GM12878 (cell line): ENCODE measurements around the gene SSBP4. TPM values are rescaled to one million over a fixed set of nuclear protein-coding genes. Genes with fewer than 3 reads are reported as not detected.

ENCODE experiments used
- ATAC-seq: fragments of 200-7000 bp; cut with Tn5 transposase; 3 replicates; pipeline ENCODE4 v1.9.1; 2020; ENCODE audit warnings: mild to moderate bottlenecking, moderate library complexity
- BruUV-seq: library from RNA; stranded (reverse); fragments of 400-500 nt; replicated peaks from 2 replicates; lab custom pipeline; 2021; lab: Mats Ljungman, UMichigan
- CTCF ChIA-PET: fragments of 300-600 bp; sonication (Branson Sonifier 250); formaldehyde crosslinking; extraction: SDS; loops from one replicate; lab custom pipeline; 2021; ENCODE audit warnings: inconsistent platforms; lab: Yijun Ruan, JAX
- POLR2A ChIA-PET: fragments of 350-600 bp; formaldehyde crosslinking; extraction: SDS; loops from one replicate; lab custom pipeline; 2021; ENCODE audit warnings: inconsistent platforms; lab: Charles Lee
- RAD21 ChIA-PET: fragments of 300-600 bp; sonication (Branson Sonifier 250); formaldehyde crosslinking; loops from one replicate; lab custom pipeline; 2023; ENCODE audit warnings: antibody characterized with exemption; ENCODE audit not compliant: unreplicated experiment; lab: Charles Lee
- SMC1A ChIA-PET: fragments of 300-600 bp; sonication (Branson Sonifier 250); formaldehyde crosslinking; loops from one replicate; lab custom pipeline; 2023; ENCODE audit not compliant: unreplicated experiment, uncharacterized antibody; lab: Charles Lee
- DNase-seq: peaks from one replicate; pipeline ENCODE4 v3.0.0-alpha.2; 2011; ENCODE audit warnings: low read depth, low spot score
- FAIRE-seq: peaks from 3 replicates; lab custom pipeline; 2011; peaks lifted over from hg19 to GRCh38; lab: Jason Lieb, UNC
- H2AFZ ChIP-seq: 2 replicates; pipeline ENCODE4 v1.6.0; 2011; ENCODE audit warnings: low read depth, low read length, control low read depth; ENCODE audit not compliant: control insufficient read depth
- H3K27ac ChIP-seq: 2 replicates; pipeline ENCODE4 v1.5.1; 2011; ENCODE audit warnings: control low read depth; ENCODE audit not compliant: control insufficient read depth, insufficient read depth
- H3K27me3 ChIP-seq, 2 experiments: replicated peaks in 1 of 2; 2 replicates each; pipeline versions ENCODE4 v1.6.0 to v1.6.1; 2011; ENCODE audit warnings: low read length in 1 of 2; ENCODE audit not compliant: control insufficient read depth in 2 of 2, insufficient read depth in 2 of 2
- H3K36me3 ChIP-seq, 2 experiments: 2 replicates each; pipeline ENCODE4 v1.5.1; 2011; ENCODE audit warnings: low read length in 1 of 2; ENCODE audit not compliant: control insufficient read depth in 2 of 2, insufficient read depth in 2 of 2
- H3K4me1 ChIP-seq: 2 replicates; pipeline ENCODE4 v1.6.1; 2011; ENCODE audit warnings: mild to moderate bottlenecking, low read length, moderate library complexity, mixed read lengths; ENCODE audit not compliant: control insufficient read depth, insufficient read depth
- H3K4me2 ChIP-seq: 2 replicates; pipeline ENCODE4 v1.6.0; 2011; ENCODE audit warnings: control low read depth; ENCODE audit not compliant: control insufficient read depth, insufficient read depth
- H3K4me3 ChIP-seq: fragments of 200-600 bp; sonication (generic); 2 replicates; pipeline ENCODE4 v1.5.1; 2016
- H3K79me2 ChIP-seq: 2 replicates; pipeline ENCODE4 v1.6.0; 2011; ENCODE audit warnings: low read length; ENCODE audit not compliant: control insufficient read depth, insufficient read depth
- H3K9ac ChIP-seq: 2 replicates; pipeline ENCODE4 v1.8.0; 2011; ENCODE audit warnings: low read length, control low read depth, mixed read lengths; ENCODE audit not compliant: control insufficient read depth, insufficient read depth
- H3K9me3 ChIP-seq: replicated peaks from 3 replicates; pipeline ENCODE4 v1.5.1; 2011; ENCODE audit warnings: mild to moderate bottlenecking, low read length; ENCODE audit not compliant: control insufficient read depth, insufficient read depth
- H4K20me1 ChIP-seq: 2 replicates; pipeline ENCODE4 v1.6.0; 2011; ENCODE audit not compliant: control insufficient read depth, insufficient read depth
- ATF2 ChIP-seq: IDR thresholded peaks from 2 replicates; pipeline ENCODE4 v1.6.1; 2012; ENCODE audit warnings: low read length, inconsistent platforms
- BMI1 ChIP-seq: fragments of 450-650 bp; IDR thresholded peaks from 2 replicates; pipeline ENCODE4 v1.6.1; 2016; ENCODE audit warnings: mild to moderate bottlenecking, moderate library complexity, borderline replicate concordance
- MEF2B ChIP-seq: fragments of 450-650 bp; IDR thresholded peaks from 2 replicates; pipeline ENCODE4 v1.6.1; 2018; ENCODE audit warnings: mild to moderate bottlenecking, moderate library complexity; ENCODE audit not compliant: partially characterized antibody, poor library complexity, severe bottlenecking
- SIN3A ChIP-seq: IDR thresholded peaks from 2 replicates; pipeline ENCODE4 v1.6.1; 2012; ENCODE audit warnings: low read depth, low read length, improper control_type of control experiment
- YBX1 ChIP-seq: fragments of 450-650 bp; IDR thresholded peaks from 2 replicates; pipeline ENCODE4 v1.6.1; 2016; ENCODE audit warnings: antibody characterized with exemption
- ZNF24 ChIP-seq: fragments of 450-650 bp; IDR thresholded peaks from 2 replicates; pipeline ENCODE4 v1.6.1; 2017; ENCODE audit warnings: antibody characterized with exemption, mild to moderate bottlenecking
- ZNF592 ChIP-seq: fragments of 450-650 bp; IDR thresholded peaks from 2 replicates; pipeline ENCODE4 v1.6.1; 2017; ENCODE audit warnings: mild to moderate bottlenecking, moderate library complexity
- WGBS: methylation state at CpG from one replicate; pipeline ENCODE4 v1.1.6; 2016; ENCODE audit warnings: low lambda C conversion rate; ENCODE audit not compliant: insufficient replicate concordance, insufficient coverage; ENCODE audit errors: missing lambda C conversion rate; 5-methylcytosine and 5-hydroxymethylcytosine counted together
- in situ Hi-C: fragments of 300-500 bp; cut with MboI; formaldehyde crosslinking; loops from 9 replicates; pipeline ENCODE4 v1.14.3; 2018; ENCODE audit warnings: mixed read lengths
- intact Hi-C: fragments of 100-400 bp; cut with micrococcal nuclease; formaldehyde crosslinking; loops from one replicate; pipeline ENCODE4 v1.14.2; 2022; ENCODE audit not compliant: unreplicated experiment
- polyA plus RNA-seq, 11 experiments: library from polyadenylated mRNA; depleted of rRNA in 4 of 11; unstranded in 6 of 11; stranded (reverse) in 5 of 11; fragments of >200 nt; fragmentation: Nextera tagmentation in 4 of 11; fragmentation: Illumina TruSeq in 1 of 11; extraction: Ambion mirVana in 4 of 11; extraction: Trizol in 1 of 11; gene quantifications; 1 replicate in 1 of 11; 2 replicates in 10 of 11; pipeline versions ENCODE4 v1.2.1 to v1.2.3, GENCODE V29; 2011 to 2016; ENCODE audit warnings: inconsistent platforms in 2 of 11, missing spikeins in 2 of 11, low read depth in 1 of 11
- total RNA-seq, 4 experiments: library from RNA; depleted of rRNA in 3 of 4; stranded (reverse); fragments of >200 nt in 3 of 4; fragmentation: Illumina TruSeq in 1 of 4; extraction: Trizol in 1 of 4; gene quantifications; 2 replicates each; pipeline versions ENCODE4 v1.2.1 to v1.2.3, GENCODE V29; 2013 to 2021
- TF ChIP-seq, protein P1 (sequence below): IDR thresholded peaks from 2 replicates; pipeline ENCODE4 v1.6.1; 2011; ENCODE audit warnings: borderline replicate concordance, low read depth, mild to moderate bottlenecking, moderate library complexity, low read length; ENCODE audit not compliant: insufficient read depth, poor library complexity, severe bottlenecking
- TF ChIP-seq, protein P2 (sequence below): fragments of 450-650 bp; IDR thresholded peaks from 2 replicates; pipeline ENCODE4 v1.6.1; 2014; ENCODE audit warnings: mild to moderate bottlenecking

Gene SSBP4
- total and polyA plus RNA-seq, 10 of the 15 experiments (the other 5 are each of a cell fraction or from before 2014, with no cell fraction given), result 0.37 to 150 (median 38.9) TPM

DNA sequence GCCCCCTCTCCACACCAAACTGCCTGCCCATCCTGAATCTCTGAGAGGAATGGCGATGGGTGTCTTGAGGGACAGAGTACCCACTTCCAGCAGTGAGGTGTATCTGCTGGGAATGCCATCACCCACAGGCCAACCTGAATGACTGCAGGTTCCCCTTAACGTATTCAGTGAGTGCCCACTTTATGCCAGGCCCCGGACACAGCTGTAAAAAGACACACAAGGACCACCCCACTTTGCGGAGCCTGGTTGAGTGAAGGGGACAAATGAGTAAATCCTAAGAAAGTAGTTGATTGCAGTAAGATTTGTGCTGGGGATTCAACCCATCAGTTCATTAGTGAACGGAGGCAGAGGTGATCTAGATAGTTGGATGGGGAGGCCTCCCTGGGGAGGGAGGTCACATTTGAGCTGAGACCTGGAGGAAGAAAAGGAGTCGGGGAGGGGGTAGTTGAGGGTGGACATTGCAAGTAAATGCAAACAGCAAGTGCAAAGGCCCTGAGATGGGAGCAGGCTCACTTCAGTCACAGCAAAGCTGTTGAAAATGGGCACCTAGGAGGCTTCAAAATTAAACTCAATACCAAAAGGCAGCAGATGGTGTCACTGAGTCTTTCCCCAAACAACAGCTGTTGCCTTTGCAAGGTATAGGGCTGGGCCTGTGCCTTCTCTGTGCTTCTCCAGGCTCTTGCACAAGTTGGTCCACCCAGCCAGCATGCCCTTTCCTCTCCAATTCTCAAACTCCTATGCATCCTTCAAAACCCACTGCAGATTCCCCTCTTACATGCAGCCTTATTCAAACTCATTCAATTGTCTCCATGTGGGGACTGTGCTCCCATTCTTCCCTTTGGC lies 28.9 kb upstream of the SSBP4 start (continued):
- TF ChIP-seq, protein P1, sequence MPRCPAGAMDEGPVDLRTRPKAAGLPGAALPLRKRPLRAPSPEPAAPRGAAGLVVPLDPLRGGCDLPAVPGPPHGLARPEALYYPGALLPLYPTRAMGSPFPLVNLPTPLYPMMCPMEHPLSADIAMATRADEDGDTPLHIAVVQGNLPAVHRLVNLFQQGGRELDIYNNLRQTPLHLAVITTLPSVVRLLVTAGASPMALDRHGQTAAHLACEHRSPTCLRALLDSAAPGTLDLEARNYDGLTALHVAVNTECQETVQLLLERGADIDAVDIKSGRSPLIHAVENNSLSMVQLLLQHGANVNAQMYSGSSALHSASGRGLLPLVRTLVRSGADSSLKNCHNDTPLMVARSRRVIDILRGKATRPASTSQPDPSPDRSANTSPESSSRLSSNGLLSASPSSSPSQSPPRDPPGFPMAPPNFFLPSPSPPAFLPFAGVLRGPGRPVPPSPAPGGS, result no peak
- TF ChIP-seq BMI1 (no peak), MEF2B (no peak)

GRCh38 chr19:18391509-18392075 lies 27.6 kb upstream of the SSBP4 start:
- CTCF ChIA-PET, result interaction anchor here (1.7 to 9.4 kb wide), 6 partner anchors 8 to 112 kb away, joined by 7 to 144 read pairs (median 47); partner anchors contain the start of gene LRRC25
- no peak for FAIRE-seq
- no peak for TF ChIP-seq ATF2
- no peak for TF ChIP-seq ZNF24
- TF ChIP-seq, protein P2, sequence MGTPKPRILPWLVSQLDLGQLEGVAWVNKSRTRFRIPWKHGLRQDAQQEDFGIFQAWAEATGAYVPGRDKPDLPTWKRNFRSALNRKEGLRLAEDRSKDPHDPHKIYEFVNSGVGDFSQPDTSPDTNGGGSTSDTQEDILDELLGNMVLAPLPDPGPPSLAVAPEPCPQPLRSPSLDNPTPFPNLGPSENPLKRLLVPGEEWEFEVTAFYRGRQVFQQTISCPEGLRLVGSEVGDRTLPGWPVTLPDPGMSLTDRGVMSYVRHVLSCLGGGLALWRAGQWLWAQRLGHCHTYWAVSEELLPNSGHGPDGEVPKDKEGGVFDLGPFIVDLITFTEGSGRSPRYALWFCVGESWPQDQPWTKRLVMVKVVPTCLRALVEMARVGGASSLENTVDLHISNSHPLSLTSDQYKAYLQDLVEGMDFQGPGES, result no peak
- no peak for TF ChIP-seq ZNF592
- TF ChIP-seq YBX1, result no peak
- no peak for TF ChIP-seq SIN3A

More at GRCh38 chr19:18391509-18392075, 27.6 kb upstream of the SSBP4 start:
- H3K4me1 ChIP-seq, result peaks cover 24% of the 10 kb centered on the region
- no peaks in the 10 kb centered on the region; the same call in 2 of the 3 replicates for H3K9me3 ChIP-seq
- BruUV-seq, result no TSS peak
- no peaks in the 10 kb centered on the region for H4K20me1 ChIP-seq
- H3K4me3 ChIP-seq, result no peak overlapping the region
- WGBS, result 82% methylated on average over 6 of the region's 9 CpGs
- DNase-seq, result no peak
- RAD21 ChIA-PET, result interaction anchor here (1.9 to 5.5 kb wide), 3 partner anchors 10 to 25 kb away, joined by 4 to 63 read pairs (median 9); no protein-coding TSS in a partner anchor
- H3K27ac ChIP-seq, result no peak overlapping the region
- H3K9ac ChIP-seq, result no peak overlapping the region
- no peak overlapping the region for H3K4me2 ChIP-seq
- SMC1A ChIA-PET, result interaction anchor here (0.7 to 1.1 kb wide), 3 partner anchors 8 to 53 kb away, joined by 3 read pairs; no protein-coding TSS in a partner anchor
- no peaks in the 10 kb centered on the region for H3K36me3 ChIP-seq
- intact Hi-C loops (no loop called here), in situ Hi-C loops (no loop called here)
- POLR2A ChIA-PET, result interaction anchor here (0.9 to 2.0 kb wide), 2 partner anchors 23 to 26 kb away, joined by 3 to 9 read pairs; no protein-coding TSS in a partner anchor
- H2AFZ ChIP-seq, result no peak overlapping the region
- ATAC-seq, result no peak
- H3K27me3 ChIP-seq, result peaks cover 0 to 3% of the 10 kb centered on the region in 2 experiments; a peak in 3 of 4 replicates
- no peaks in the 10 kb centered on the region for H3K79me2 ChIP-seq
